ENCODE measurements around the gene ZNF487. TPM values are rescaled to one million over a fixed set of nuclear protein-coding genes. Genes with fewer than 3 reads are reported as not detected.
"Not testable (repeated sequence)": the region's sequence is repeated elsewhere in the genome, so short reads cannot be mapped to it uniquely, and the experiment has no call there.

Gene ZNF487
- polyA plus RNA-seq, 2 of the 4 experiments (the other 2 are of a cell fraction): 4.3 to 7.2 TPM

- ChIA-PET POLR2A (interaction anchor here (0.8 kb wide), 1 partner anchor 16 kb away, joined by 4 read pairs; no protein-coding TSS in a partner anchor), CTCF (interaction anchor here (0.6 to 2.0 kb wide), 10 partner anchors 10 to 163 kb away, joined by 3 to 12 read pairs (median 4); partner anchors contain the start of gene FXYD4)
- H3K4me1 ChIP-seq: peaks cover 39% of the 10 kb centered on the region
- DNase-seq (ENCODE audit: low read depth in 1 of 2, low spot score in 1 of 2) (no peak), ATAC-seq (no peak), FAIRE-seq (no peak)
- TF ChIP-seq ZFP36 (IDR thresholded peaks at IDR 0.05; ENCODE audit: borderline replicate concordance, partially characterized antibody) (no peak), CEBPB (IDR thresholded peaks at IDR 0.05) (no peak), TFCP2L1 (CRISPR knock-in tag; IDR thresholded peaks at IDR 0.05) (no peak), HOXB5 (CRISPR knock-in tag; IDR thresholded peaks at IDR 0.05) (no peak)
- H3K9me3 ChIP-seq: no peaks in the 10 kb centered on the region
- WGBS (ENCODE audit: missing lambda C conversion rate): 92% methylated on average over 6 of the region's 6 CpGs
- no peak overlapping the region for H3K27ac ChIP-seq
- H3K4me2 ChIP-seq: no peak overlapping the region
- H3K4me3 ChIP-seq: no peak overlapping the region
Observed at GRCh38 chr10:43391496-43391895, 45.4 kb upstream of the ZNF487 start.

- no peaks in the 10 kb centered on the region for H3K9me3 ChIP-seq
- H3K4me1 ChIP-seq: peaks cover 40% of the 10 kb centered on the region
- H3K4me2 ChIP-seq: no peak overlapping the region
- DNase-seq (ENCODE audit: low read depth in 1 of 2, low spot score in 1 of 2) (no peak), FAIRE-seq (no peak), ATAC-seq (no peak)
- CTCF ChIA-PET: interaction anchor here (1.3 kb wide), 1 partner anchor 10 kb away, joined by 3 read pairs; no protein-coding TSS in a partner anchor
- no peak for TF ChIP-seq PHF8 (IDR thresholded peaks at IDR 0.05; ENCODE audit: borderline replicate concordance, low read depth)
- no peak for TF ChIP-seq RFX5 (IDR thresholded peaks at IDR 0.05)
- TF ChIP-seq, protein P1, sequence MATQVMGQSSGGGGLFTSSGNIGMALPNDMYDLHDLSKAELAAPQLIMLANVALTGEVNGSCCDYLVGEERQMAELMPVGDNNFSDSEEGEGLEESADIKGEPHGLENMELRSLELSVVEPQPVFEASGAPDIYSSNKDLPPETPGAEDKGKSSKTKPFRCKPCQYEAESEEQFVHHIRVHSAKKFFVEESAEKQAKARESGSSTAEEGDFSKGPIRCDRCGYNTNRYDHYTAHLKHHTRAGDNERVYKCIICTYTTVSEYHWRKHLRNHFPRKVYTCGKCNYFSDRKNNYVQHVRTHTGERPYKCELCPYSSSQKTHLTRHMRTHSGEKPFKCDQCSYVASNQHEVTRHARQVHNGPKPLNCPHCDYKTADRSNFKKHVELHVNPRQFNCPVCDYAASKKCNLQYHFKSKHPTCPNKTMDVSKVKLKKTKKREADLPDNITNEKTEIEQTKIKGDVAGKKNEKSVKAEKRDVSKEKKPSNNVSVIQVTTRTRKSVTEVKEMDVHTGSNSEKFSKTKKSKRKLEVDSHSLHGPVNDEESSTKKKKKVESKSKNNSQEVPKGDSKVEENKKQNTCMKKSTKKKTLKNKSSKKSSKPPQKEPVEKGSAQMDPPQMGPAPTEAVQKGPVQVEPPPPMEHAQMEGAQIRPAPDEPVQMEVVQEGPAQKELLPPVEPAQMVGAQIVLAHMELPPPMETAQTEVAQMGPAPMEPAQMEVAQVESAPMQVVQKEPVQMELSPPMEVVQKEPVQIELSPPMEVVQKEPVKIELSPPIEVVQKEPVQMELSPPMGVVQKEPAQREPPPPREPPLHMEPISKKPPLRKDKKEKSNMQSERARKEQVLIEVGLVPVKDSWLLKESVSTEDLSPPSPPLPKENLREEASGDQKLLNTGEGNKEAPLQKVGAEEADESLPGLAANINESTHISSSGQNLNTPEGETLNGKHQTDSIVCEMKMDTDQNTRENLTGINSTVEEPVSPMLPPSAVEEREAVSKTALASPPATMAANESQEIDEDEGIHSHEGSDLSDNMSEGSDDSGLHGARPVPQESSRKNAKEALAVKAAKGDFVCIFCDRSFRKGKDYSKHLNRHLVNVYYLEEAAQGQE (IDR thresholded peaks at IDR 0.05): no peak
- TF ChIP-seq JUN (IDR thresholded peaks at IDR 0.05): no peak
- no peak for TF ChIP-seq ATOH8 (CRISPR knock-in tag; IDR thresholded peaks at IDR 0.05; ENCODE audit: low read depth)
- no peak for TF ChIP-seq ZC3H11A (IDR thresholded peaks at IDR 0.05)
- no peak for TF ChIP-seq MYC (IDR thresholded peaks at IDR 0.05; ENCODE audit: borderline replicate concordance, low read length)
- TF ChIP-seq EP300 (IDR thresholded peaks at IDR 0.05): no peak
- no peak for TF ChIP-seq ELK1 (IDR thresholded peaks at IDR 0.05; ENCODE audit: low read depth, low read length)
- no peak for TF ChIP-seq HOXA7 (CRISPR knock-in tag; IDR thresholded peaks at IDR 0.05)
- TF ChIP-seq HEYL (CRISPR knock-in tag; IDR thresholded peaks at IDR 0.05): no peak
- no peak for TF ChIP-seq POLR2A (IDR thresholded peaks at IDR 0.05; ENCODE audit: low read length)
- TF ChIP-seq EHMT2 (IDR thresholded peaks at IDR 0.05; ENCODE audit: low read depth): no peak
- no peak overlapping the region for H3K4me3 ChIP-seq
- POLR2A ChIA-PET: no interaction called here
- WGBS (ENCODE audit: missing lambda C conversion rate): 88% methylated on average over 3 of the region's 3 CpGs
- no peak overlapping the region for H3K27ac ChIP-seq
Observed at GRCh38 chr10:43392748-43393147, 44.2 kb upstream of the ZNF487 start.

DNA sequence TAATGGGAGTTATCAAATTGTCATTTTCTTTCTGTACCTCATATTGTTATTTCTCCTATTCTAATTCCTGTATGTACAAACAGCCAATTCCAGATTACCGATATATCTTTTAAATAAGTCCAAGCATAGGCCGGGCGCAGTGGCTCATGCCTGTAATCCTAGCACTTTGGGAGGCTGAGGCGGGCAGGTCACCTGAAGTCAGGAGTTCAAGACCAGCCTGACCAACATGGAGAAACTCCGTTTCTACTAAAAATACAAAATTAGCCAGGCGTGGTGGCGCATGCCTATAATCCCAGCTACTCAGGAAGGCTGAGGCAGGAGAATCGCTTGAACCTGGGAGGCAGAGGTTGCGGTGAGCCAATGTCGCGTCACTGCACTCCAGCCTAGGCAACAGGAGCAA lies 43.7 kb upstream of the ZNF487 start:
- H3K4me3 ChIP-seq; DNase-seq (ENCODE audit: low read depth in 1 of 2, low spot score in 1 of 2); FAIRE-seq; ATAC-seq; H3K9me3 ChIP-seq; H3K27ac ChIP-seq; H3K4me2 ChIP-seq; POLR2A ChIA-PET: not testable (repeated sequence)
- 94% methylated on average over 11 of the region's 11 CpGs for WGBS (ENCODE audit: missing lambda C conversion rate)
- CTCF ChIA-PET: interaction anchor here (0.6 to 1.3 kb wide), 2 partner anchors 11 to 138 kb away, joined by 3 read pairs; no protein-coding TSS in a partner anchor
- H3K4me1 ChIP-seq: peaks cover 45% of the 10 kb centered on the region

Data from A549 (cell line).